Heart left ventricle (tissue), 13 donors: Measurements from ENCODE around the gene TDG.

Experiments
- POLR2A ChIP-seq, 2 donors: fragments of 450-650 bp; IDR thresholded peaks; one replicate each; pipeline ENCODE4 v1.6.1; 2017; ENCODE audit warnings: antibody characterized with exemption in 2 of 2, mild to moderate bottlenecking in 2 of 2, moderate library complexity in 2 of 2
- TF ChIP-seq, protein P1 (sequence below), 12 donors: fragments of 200-600 bp; sonication (generic) in 4 of 12; IDR thresholded peaks; one replicate each; pipeline versions ENCODE4 v1.5.0 to v1.8.0; 2018 to 2022; ENCODE audit warnings: antibody characterized with exemption in 12 of 12, mild to moderate bottlenecking in 5 of 12
- donor health status: ischemic (EF 13 %, LVEDD 7.1; RV severe dilation, severe dysfunction).
- donor health status: DM: no; HTN: yes; CAD: no.
- donor health status: DM: no; HTN: no; CAD: no.
- donor health status: ischemic (EF 25% LVEDD 6.9; RV normal size, moderate dysfunction).
- donor health status: ischemic (EF 25% LVEDD 5.7; RV mildly dilated, moderate dysfunction).
- donor health status: ischemic (EF 35%, LVEDD 5.7; RV mildly dilated, moderate dysfunction).
- donor health status: nonischemic (EF 11% LVEDD 7.7; RV severe dilation, severe dysfunction).
- donor health status: DM: yes; HTN: yes; CAD: no.
- donor health status: PGD.
- donor health status: ischemic (EF 29% LVEDD 5.4; RV normal size, mild dysfunction).
- donor health status: nonischemic (EF 23%, LVEDD 6.1; RV moderate dilation, normal function).

DNA sequence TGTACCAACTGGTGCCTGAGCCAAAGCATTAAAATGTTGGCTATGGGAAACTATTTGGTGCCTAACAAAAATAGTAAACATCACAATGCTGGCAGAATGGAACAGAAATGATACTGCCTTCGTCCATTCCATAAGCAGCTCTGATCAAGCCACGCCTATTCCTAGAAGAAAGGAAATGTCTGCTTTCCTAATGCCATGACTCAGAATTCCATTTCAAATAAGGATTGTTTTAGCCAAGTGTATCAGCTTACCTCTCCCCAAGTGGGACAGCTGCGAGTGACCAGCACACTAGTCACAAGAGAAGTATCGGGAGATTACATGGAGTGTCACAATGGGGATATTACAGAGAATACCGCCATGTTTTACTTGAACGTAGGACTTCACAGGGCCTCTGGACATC, 45.6 kb downstream of the TDG start:
- TF ChIP-seq, protein P1, sequence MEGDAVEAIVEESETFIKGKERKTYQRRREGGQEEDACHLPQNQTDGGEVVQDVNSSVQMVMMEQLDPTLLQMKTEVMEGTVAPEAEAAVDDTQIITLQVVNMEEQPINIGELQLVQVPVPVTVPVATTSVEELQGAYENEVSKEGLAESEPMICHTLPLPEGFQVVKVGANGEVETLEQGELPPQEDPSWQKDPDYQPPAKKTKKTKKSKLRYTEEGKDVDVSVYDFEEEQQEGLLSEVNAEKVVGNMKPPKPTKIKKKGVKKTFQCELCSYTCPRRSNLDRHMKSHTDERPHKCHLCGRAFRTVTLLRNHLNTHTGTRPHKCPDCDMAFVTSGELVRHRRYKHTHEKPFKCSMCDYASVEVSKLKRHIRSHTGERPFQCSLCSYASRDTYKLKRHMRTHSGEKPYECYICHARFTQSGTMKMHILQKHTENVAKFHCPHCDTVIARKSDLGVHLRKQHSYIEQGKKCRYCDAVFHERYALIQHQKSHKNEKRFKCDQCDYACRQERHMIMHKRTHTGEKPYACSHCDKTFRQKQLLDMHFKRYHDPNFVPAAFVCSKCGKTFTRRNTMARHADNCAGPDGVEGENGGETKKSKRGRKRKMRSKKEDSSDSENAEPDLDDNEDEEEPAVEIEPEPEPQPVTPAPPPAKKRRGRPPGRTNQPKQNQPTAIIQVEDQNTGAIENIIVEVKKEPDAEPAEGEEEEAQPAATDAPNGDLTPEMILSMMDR (IDR thresholded peaks at IDR 0.05): no peak
- no peak for TF ChIP-seq POLR2A (IDR thresholded peaks at IDR 0.05)
